Peyer's patch (tissue), 4 donors: ENCODE measurements around the gene CTNNA2.

Experiments used
- POLR2A ChIP-seq, 2 donors: fragments of 450-650 bp; IDR thresholded peaks; one replicate each; pipeline ENCODE4 v1.5.1; 2017; ENCODE audit warnings: antibody characterized with exemption in 2 of 2, mild to moderate bottlenecking in 2 of 2, moderate library complexity in 2 of 2
- TF ChIP-seq, protein P1 (sequence below), 6 experiments: fragments of 450-650 bp in 4 of 6; fragments of 200-600 bp in 2 of 6; sonication (generic) in 1 of 6; IDR thresholded peaks; one replicate each; pipeline ENCODE4 v1.5.1; 2017 to 2019; ENCODE audit warnings: antibody characterized with exemption in 6 of 6, mild to moderate bottlenecking in 3 of 6, moderate library complexity in 1 of 6

DNA sequence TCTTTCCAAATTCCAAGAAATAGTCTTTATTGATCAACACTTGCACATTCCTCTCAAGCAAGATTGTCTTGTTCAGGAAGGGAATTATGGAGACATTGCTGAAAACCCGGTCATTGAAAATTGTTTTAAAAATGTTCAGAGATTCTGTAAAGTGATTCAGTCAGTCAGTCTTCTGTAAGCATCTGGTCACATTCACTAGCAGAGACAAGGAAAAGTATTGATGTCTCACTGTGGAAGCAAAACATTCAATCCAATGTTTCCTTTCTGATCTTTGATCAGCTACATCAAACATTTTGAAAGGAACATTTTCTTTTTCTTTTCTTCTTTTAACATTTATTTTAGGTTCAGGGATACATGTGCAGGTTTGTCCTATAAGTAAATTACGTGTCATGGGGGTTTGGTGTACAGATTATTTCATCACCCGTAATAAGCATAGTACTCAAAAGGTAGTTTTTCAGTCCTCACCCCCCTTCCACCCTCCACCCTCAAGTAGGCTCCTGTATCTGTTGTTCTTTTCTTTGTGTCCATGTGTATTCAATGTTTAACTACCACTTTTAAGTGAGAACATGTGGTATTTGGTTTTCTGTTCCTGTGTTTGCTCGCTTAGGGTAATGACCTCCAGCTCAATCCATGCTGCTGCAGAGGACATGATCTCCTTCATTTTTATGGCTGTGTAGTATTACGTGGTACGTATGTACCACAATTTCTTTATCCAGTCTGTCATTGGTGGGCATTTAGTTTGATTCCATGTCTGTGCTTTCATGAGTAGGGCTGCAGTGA lies 61.2 kb downstream of the CTNNA2 start:
- TF ChIP-seq, protein P1, sequence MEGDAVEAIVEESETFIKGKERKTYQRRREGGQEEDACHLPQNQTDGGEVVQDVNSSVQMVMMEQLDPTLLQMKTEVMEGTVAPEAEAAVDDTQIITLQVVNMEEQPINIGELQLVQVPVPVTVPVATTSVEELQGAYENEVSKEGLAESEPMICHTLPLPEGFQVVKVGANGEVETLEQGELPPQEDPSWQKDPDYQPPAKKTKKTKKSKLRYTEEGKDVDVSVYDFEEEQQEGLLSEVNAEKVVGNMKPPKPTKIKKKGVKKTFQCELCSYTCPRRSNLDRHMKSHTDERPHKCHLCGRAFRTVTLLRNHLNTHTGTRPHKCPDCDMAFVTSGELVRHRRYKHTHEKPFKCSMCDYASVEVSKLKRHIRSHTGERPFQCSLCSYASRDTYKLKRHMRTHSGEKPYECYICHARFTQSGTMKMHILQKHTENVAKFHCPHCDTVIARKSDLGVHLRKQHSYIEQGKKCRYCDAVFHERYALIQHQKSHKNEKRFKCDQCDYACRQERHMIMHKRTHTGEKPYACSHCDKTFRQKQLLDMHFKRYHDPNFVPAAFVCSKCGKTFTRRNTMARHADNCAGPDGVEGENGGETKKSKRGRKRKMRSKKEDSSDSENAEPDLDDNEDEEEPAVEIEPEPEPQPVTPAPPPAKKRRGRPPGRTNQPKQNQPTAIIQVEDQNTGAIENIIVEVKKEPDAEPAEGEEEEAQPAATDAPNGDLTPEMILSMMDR (IDR thresholded peaks at IDR 0.05), result no peak
- TF ChIP-seq POLR2A (IDR thresholded peaks at IDR 0.05), result no peak
